ENCODE data around the gene LOXHD1. TPM values are rescaled to one million over a fixed set of nuclear protein-coding genes. Genes with fewer than 3 reads are reported as not detected.

LOXHD1 gene
- total RNA-seq, 1 experiment from 2014 or later, result 0.35 TPM

DNA sequence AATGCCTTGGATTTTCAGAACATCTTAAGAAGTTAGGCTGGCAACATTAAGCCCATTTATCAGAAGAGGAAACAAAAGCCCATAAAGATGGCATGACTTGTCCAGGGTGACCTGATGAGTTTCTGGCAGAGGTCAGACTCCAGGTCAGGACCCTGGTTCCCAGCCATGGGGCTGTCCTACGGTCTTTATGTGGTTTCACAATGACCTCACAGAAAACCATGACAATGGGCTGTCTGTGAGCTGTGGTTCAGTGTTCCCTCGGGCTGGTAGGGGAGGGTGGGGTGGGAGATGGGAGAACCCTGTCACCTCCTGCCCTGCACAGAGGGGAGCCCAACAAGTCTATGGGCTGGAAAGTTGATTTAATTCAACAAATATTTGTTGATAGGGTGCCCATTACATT lies 101.8 kb downstream of the LOXHD1 start (continued):
- TF ChIP-seq ZNF671 (CRISPR knock-in tag; IDR thresholded peaks at IDR 0.05) (no peak), OVOL2 (CRISPR knock-in tag; IDR thresholded peaks at IDR 0.05; ENCODE audit: borderline replicate concordance) (no peak)

DNA sequence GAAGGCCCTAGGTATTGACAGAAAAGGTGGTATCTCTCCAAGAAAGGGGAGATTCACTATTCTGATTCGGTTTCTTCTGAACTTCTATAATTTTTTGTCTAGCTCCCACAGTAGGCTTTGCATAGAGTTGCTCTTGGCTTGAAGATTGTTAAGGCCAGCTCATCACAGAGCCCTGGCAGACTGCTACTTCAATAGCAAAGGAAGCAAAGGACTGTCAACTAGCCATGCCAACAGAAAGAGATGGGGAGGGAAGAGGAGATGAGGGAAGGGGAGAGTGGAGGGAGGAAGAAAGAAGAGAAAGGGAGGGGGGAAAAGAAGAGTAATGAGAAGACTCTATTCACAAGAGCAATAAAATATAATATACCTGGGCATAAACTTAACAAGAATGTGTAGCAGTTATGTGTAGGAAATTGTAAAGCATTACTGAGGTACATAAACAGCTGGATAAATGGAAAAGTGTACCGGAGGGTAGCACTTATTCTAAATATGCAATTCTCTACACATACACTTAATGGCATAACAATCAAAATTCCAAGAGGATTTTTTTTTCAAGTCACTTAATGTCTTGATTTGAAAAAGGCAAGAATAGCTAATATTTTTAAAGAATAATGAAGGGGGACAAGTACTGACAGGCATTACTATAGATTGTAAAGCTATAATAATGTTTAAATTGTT lies 102.5 kb downstream of the LOXHD1 start:
- CTCF ChIA-PET, result interaction anchor here (0.6 to 4.0 kb wide), 9 partner anchors 10 to 824 kb away, joined by 4 to 206 read pairs (median 11); partner anchors contain the start of gene LOXHD1
- Mint-ChIP-seq H3K4me1 (no peaks in the 10 kb centered on the region), H3K9me3 (peaks cover 4% of the 10 kb centered on the region; the same call in 1 of the 2 replicates)

DNA sequence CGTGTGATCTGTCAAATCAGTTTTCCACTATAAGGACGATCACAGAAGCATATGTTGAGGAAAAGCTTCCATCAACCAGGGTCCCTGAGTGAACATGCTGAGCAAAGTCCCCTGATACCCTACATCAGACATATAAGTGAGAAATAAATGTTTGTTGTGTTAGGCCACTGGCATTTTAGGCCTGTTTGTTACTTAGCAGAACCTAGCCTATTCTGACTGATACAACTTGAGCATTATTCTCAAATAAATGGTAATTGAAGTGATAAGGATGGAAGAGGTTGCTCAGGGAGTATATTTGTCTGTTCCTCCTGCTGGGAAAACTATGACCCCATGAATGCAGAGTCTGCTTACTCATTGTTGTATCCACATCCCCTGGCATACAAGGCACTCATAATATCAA lies 106.4 kb downstream of the LOXHD1 start:
- Mint-ChIP-seq H3K4me1 (no peaks in the 10 kb centered on the region), H3K4me3 (no peak overlapping the region), H3K9me3 (peaks cover 10% of the 10 kb centered on the region), H3K27ac (no peak overlapping the region), H3K27me3 (ENCODE audit: low read depth) (no peaks in the 10 kb centered on the region; the same call in 1 of the 2 replicates), H3K36me3 (no peaks in the 10 kb centered on the region)
- no peak for DNase-seq (ENCODE audit: low spot score)
- ATAC-seq, result no peak
- CTCF ChIA-PET, result no interaction called here
- POLR2A ChIA-PET, result no interaction called here
- no peak for TF ChIP-seq CBFB (CRISPR knock-in tag; IDR thresholded peaks at IDR 0.05; ENCODE audit: low read depth)
- TF ChIP-seq ZNF671 (CRISPR knock-in tag; IDR thresholded peaks at IDR 0.05), result no peak
- TF ChIP-seq, protein P1, sequence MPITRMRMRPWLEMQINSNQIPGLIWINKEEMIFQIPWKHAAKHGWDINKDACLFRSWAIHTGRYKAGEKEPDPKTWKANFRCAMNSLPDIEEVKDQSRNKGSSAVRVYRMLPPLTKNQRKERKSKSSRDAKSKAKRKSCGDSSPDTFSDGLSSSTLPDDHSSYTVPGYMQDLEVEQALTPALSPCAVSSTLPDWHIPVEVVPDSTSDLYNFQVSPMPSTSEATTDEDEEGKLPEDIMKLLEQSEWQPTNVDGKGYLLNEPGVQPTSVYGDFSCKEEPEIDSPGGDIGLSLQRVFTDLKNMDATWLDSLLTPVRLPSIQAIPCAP (CRISPR knock-in tag; IDR thresholded peaks at IDR 0.05), result no peak
- no peak for TF ChIP-seq TP53 (CRISPR knock-in tag; IDR thresholded peaks at IDR 0.05)
- TF ChIP-seq, protein P2, sequence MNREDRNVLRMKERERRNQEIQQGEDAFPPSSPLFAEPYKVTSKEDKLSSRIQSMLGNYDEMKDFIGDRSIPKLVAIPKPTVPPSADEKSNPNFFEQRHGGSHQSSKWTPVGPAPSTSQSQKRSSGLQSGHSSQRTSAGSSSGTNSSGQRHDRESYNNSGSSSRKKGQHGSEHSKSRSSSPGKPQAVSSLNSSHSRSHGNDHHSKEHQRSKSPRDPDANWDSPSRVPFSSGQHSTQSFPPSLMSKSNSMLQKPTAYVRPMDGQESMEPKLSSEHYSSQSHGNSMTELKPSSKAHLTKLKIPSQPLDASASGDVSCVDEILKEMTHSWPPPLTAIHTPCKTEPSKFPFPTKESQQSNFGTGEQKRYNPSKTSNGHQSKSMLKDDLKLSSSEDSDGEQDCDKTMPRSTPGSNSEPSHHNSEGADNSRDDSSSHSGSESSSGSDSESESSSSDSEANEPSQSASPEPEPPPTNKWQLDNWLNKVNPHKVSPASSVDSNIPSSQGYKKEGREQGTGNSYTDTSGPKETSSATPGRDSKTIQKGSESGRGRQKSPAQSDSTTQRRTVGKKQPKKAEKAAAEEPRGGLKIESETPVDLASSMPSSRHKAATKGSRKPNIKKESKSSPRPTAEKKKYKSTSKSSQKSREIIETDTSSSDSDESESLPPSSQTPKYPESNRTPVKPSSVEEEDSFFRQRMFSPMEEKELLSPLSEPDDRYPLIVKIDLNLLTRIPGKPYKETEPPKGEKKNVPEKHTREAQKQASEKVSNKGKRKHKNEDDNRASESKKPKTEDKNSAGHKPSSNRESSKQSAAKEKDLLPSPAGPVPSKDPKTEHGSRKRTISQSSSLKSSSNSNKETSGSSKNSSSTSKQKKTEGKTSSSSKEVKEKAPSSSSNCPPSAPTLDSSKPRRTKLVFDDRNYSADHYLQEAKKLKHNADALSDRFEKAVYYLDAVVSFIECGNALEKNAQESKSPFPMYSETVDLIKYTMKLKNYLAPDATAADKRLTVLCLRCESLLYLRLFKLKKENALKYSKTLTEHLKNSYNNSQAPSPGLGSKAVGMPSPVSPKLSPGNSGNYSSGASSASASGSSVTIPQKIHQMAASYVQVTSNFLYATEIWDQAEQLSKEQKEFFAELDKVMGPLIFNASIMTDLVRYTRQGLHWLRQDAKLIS (CRISPR knock-in tag; IDR thresholded peaks at IDR 0.05; ENCODE audit: borderline replicate concordance), result no peak
- no peak for TF ChIP-seq GTF2I (CRISPR knock-in tag; conservative IDR thresholded peaks at IDR 0.05)
- no peak for TF ChIP-seq ZNF219 (CRISPR knock-in tag; IDR thresholded peaks at IDR 0.05; ENCODE audit: borderline replicate concordance)
- TF ChIP-seq, protein P3, sequence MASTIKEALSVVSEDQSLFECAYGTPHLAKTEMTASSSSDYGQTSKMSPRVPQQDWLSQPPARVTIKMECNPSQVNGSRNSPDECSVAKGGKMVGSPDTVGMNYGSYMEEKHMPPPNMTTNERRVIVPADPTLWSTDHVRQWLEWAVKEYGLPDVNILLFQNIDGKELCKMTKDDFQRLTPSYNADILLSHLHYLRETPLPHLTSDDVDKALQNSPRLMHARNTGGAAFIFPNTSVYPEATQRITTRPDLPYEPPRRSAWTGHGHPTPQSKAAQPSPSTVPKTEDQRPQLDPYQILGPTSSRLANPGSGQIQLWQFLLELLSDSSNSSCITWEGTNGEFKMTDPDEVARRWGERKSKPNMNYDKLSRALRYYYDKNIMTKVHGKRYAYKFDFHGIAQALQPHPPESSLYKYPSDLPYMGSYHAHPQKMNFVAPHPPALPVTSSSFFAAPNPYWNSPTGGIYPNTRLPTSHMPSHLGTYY (CRISPR knock-in tag; IDR thresholded peaks at IDR 0.05), result no peak
- TF ChIP-seq, protein P4, sequence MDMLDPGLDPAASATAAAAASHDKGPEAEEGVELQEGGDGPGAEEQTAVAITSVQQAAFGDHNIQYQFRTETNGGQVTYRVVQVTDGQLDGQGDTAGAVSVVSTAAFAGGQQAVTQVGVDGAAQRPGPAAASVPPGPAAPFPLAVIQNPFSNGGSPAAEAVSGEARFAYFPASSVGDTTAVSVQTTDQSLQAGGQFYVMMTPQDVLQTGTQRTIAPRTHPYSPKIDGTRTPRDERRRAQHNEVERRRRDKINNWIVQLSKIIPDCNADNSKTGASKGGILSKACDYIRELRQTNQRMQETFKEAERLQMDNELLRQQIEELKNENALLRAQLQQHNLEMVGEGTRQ (CRISPR knock-in tag; IDR thresholded peaks at IDR 0.05), result no peak
- no peak for TF ChIP-seq HMGA2 (CRISPR knock-in tag; IDR thresholded peaks at IDR 0.05)
- no peak for TF ChIP-seq GRHL2 (CRISPR knock-in tag; IDR thresholded peaks at IDR 0.05; ENCODE audit: insufficient replicate concordance, severe bottlenecking)

More for the DNA sequence above, 102.5 kb downstream of the LOXHD1 start:
- no peaks in the 10 kb centered on the region for H3K36me3 Mint-ChIP-seq
- H3K27ac Mint-ChIP-seq, result no peak overlapping the region
- DNase-seq (ENCODE audit: low spot score), result no peak
- no peak for ATAC-seq
- POLR2A ChIA-PET, result interaction anchor here (0.5 to 2.0 kb wide), 2 partner anchors 103 to 454 kb away, joined by 6 to 9 read pairs; no protein-coding TSS in a partner anchor
- H3K4me3 Mint-ChIP-seq, result no peak overlapping the region
- TF ChIP-seq ESRRA (CRISPR knock-in tag; IDR thresholded peaks at IDR 0.05; ENCODE audit: borderline replicate concordance), result no peak
- TF ChIP-seq, protein P5, sequence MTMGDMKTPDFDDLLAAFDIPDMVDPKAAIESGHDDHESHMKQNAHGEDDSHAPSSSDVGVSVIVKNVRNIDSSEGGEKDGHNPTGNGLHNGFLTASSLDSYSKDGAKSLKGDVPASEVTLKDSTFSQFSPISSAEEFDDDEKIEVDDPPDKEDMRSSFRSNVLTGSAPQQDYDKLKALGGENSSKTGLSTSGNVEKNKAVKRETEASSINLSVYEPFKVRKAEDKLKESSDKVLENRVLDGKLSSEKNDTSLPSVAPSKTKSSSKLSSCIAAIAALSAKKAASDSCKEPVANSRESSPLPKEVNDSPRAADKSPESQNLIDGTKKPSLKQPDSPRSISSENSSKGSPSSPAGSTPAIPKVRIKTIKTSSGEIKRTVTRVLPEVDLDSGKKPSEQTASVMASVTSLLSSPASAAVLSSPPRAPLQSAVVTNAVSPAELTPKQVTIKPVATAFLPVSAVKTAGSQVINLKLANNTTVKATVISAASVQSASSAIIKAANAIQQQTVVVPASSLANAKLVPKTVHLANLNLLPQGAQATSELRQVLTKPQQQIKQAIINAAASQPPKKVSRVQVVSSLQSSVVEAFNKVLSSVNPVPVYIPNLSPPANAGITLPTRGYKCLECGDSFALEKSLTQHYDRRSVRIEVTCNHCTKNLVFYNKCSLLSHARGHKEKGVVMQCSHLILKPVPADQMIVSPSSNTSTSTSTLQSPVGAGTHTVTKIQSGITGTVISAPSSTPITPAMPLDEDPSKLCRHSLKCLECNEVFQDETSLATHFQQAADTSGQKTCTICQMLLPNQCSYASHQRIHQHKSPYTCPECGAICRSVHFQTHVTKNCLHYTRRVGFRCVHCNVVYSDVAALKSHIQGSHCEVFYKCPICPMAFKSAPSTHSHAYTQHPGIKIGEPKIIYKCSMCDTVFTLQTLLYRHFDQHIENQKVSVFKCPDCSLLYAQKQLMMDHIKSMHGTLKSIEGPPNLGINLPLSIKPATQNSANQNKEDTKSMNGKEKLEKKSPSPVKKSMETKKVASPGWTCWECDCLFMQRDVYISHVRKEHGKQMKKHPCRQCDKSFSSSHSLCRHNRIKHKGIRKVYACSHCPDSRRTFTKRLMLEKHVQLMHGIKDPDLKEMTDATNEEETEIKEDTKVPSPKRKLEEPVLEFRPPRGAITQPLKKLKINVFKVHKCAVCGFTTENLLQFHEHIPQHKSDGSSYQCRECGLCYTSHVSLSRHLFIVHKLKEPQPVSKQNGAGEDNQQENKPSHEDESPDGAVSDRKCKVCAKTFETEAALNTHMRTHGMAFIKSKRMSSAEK (CRISPR knock-in tag; IDR thresholded peaks at IDR 0.05; ENCODE audit: borderline replicate concordance), result no peak
- no peak for TF ChIP-seq HMGA2 (CRISPR knock-in tag; IDR thresholded peaks at IDR 0.05)
- TF ChIP-seq, protein P6, sequence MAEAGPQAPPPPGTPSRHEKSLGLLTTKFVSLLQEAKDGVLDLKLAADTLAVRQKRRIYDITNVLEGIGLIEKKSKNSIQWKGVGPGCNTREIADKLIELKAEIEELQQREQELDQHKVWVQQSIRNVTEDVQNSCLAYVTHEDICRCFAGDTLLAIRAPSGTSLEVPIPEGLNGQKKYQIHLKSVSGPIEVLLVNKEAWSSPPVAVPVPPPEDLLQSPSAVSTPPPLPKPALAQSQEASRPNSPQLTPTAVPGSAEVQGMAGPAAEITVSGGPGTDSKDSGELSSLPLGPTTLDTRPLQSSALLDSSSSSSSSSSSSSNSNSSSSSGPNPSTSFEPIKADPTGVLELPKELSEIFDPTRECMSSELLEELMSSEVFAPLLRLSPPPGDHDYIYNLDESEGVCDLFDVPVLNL (CRISPR knock-in tag; IDR thresholded peaks at IDR 0.05; ENCODE audit: borderline replicate concordance, low read depth), result no peak
- TF ChIP-seq, protein P1 (CRISPR knock-in tag; IDR thresholded peaks at IDR 0.05), result no peak
- TF ChIP-seq ETV6 (CRISPR knock-in tag; IDR thresholded peaks at IDR 0.05), result no peak
- H3K27me3 Mint-ChIP-seq (ENCODE audit: low read depth), result no peaks in the 10 kb centered on the region; the same call in 1 of the 2 replicates
